Measurements from ENCODE around the gene NR2F2.

NR2F2 gene

GRCh38 chr15:96333131-96334016 lies 2.9 kb downstream of the NR2F2 start:
- no peak for DNase-seq

- no peak for DNase-seq
Observed at GRCh38 chr15:96334017-96334704, 3.7 kb downstream of the NR2F2 start.

DNA sequence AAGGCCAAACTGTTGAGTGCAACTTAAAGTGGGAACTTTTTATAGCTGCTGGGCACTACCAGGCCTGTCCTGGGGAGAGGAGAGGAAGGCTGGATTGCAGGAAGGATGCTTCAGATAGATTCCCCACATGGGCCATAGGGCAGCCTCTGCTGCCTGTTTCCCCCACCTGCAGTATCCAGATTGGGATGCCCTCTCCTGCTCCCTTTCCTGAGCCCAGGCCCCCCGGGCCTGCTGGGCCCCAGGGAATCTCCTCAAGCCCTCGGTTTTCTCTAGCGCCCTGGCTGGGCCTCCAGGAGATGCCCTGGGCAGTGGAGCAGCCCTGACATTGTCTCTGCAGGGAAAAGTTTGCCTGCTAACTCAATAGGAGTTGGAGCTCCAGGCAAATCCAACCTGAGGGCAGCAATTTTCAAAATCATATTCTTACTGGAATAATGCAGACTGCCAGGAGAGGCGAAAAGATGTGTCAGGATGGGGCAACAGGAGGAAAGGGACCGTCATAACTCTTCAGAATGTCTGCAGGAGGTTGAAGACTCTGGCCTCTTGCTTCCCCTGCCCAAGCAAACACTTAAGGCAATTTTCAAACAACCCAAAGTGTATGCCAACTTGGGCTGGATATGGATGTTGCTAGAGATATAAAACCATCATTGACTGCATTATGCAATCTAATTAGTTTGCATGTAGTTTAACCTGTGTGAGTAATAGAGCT lies 4.4 kb downstream of the NR2F2 start:
- no peak for DNase-seq

DNA sequence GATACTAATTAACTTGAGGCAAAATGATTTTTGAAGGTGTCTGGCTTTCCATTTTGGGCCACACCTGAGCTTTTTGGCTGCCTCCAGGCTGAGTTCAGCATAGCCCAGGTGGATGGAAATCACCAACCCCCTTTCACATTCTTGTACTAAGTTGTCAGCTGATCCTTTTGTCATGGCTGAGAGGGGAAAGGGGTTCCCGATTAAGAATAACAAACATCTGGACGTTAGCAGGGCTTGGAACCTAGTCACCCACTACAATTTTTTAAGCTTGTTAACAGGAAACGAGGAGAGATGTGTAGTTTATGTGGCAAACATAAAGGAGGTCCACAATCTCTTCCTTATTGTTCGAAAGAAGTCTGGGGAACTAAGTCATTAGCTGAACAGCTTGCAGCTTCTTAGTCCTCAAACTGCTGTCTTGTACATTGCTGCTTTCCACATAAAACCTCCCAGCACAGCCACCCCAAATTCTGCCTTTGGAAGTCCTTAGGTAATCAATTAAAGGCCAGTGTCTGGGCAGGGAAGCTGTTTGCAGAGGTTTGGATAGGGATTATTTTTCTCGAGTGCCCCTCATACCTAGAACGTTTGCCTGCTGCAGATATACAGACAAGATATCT lies 5.0 kb downstream of the NR2F2 start:
- no peak for DNase-seq

DNA sequence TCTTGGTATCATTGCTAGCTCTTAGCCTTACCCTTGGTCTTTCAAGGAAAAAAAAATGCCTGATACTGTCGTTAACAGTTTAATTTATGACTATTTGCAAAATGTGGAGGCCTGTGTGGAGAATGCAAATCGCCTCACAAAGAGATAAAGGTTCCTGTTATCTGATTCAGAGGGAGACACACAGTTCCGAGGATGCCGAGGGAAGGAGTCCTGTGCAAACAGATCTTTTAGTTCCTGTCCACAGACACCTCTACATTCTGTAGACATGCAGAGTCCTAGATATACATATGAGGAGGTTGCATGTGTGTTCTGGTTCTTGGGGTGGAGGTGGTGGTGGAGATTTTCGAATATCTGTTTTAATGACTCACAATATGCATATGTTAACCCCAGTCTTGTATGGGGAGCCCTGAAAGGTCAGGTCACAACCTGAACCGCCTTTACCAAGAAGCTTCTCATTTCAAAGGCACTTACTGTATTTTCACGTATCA lies 5.7 kb downstream of the NR2F2 start:
- no peak for DNase-seq

DNA sequence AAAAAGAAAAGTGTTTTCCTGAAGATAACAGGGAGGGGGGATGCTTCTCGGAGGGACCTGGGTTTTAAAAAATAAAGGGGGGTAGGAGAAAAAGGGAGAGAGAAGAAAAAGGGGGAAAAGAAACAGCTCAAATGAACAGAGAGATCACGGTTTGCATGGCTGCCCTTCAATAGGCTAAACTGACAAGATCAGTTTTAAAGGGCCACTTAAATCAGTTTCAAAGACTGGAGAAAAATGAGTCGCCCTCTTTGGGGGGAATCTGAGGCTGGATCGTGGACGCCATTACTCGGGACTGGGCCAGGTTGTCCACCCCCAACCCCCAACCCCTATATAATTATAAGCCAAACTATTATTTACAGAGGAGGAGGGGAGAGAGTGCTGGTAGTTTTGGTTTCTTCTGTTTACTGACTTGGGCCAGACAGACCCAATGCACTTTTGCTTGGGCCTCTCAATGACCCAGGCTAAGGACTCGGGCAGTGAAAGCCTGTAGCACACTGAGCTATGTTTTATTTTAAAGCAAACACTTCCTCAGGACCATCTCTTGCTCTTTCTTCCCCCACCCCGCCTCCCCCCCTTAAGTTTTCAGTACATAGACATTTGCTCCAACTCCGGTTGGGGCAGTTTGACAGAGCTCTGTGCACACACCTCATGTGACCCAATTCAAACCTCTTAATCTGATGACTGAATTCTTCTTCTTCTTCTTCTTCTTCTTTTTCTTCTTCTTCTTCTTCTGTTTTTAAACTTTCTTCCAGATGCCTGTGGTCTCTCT lies 6.3 kb downstream of the NR2F2 start:
- no peak for DNase-seq

DNA sequence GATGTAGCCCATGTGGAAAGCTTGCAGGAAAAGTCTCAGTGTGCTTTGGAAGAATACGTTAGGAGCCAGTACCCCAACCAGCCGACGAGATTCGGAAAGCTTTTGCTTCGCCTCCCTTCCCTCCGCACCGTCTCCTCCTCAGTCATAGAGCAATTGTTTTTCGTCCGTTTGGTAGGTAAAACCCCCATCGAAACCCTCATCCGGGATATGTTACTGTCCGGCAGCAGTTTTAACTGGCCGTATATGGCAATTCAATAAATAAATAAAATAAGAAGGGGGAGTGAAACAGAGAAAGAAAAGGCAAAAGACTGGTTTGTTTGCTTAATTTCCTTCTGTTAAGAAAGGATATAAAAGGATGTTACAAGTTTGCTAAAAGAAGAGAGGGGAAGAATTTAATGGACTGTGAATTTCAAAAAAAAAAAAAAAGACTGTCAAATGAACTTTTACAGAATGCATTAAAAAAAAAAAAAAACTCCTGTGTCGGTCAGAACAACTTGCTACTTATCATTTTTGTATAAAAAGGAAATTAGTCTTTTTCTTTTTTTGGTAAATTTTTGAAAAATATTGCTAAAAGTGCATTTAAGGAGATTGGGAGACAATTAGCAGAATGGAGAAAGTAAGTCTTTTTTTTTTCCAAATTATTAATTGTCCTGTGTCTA lies 7.0 kb downstream of the NR2F2 start:
- DNase-seq = no peak

DNA sequence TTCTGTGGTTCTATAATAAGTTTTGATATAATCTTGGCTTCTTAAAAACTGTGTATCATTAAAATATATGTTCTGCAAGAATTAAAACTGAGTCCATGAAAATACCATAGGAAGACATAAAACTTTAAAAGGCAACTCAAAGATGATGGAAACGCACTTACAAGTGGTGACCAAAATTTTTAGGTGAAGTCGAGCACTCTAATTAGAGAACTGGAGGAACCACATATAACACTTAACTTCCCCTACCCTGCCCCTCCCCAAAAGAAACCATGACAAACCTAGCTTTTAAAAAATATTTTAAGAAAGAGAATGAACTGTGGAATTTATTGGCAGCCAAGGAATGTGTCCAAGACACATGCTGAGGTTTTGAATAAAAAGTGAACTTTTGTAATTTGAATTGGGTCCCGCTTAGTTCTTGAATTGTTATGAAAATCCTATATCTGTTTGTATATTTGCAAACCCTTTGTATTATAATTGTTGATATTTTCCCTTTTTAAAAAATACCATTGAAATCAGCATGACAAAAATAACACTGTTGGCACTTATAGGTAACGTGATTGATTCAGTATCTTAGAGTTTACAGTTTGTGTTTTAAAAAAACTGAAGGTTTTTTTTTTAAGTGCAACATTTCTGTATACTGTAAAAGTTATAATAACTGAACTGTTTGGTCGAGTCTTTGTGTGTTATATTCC lies 7.7 kb downstream of the NR2F2 start:
- DNase-seq = no peak

DNA sequence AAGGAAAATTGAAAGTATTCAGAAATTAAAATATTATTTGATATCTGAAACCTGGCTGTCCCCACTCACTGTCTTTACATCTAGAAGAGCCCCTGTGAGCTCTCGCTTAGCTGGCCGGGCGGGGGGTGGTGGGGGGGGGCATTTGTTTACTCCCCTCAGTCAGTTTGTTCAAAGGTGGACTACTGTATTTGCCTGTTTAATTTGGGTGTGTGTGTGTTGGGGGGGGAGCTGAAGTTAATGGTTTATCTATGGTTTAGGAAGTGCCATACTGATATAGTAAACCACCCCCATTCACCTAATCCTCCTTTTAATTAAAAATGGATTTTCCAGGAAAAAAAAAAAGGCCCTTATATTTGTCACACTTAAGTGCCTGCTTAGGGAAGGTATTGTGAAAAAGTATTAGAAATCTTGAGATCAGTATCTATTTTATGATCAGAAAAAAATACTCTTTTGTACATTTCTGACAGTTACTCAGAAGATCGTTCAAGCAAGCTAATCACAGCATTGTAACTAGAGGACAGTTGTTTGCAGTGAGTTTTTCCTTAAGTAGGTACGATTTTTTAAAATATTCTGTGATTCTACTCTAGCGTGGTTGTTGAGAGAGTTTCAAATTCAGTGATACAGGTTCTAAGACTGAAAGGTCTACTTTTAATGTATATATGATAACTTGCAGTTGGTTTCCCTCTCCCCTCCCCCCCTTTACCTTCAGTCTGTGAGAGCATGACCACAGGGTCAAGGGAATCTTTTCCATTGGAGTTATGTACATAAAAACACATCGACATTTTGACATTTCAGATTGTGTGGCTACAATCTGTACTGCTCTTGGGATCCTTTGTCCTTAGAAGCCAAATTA lies 8.5 kb downstream of the NR2F2 start:
- no peak for DNase-seq

DNA sequence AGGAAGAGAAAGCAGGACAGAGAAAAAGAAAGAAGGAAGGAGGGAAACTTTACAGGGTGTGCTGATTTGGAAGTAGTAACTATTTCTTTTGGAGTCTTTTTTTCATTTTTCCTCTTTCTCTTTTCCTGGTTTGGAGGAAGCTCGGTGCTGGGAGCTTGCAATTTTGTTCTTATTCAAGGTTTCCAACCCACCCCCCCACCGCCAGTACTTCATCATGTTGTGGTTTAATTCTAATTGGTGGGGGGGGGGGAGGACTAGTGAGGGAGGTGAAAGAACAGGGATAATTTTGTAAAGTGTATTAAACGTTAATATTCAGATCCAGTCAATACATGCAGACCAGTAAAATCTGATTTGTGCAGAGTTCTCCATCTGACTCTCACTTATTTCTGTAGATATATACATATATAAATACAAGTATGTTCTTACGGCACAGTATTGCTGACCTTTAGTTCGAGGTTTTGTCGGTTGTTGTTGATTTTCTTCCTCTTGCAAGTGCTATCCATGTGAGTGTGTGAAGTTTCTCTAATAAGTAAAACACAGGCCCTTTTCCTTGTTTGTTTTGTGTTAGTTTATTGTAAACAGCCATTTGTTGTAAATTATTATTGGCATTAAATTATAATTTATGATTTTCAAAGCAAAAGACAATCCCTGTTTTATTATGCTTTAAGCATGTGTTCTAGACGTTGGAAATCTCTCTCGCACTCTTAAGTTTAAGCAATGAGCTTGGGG lies 9.3 kb downstream of the NR2F2 start:
- no peak for DNase-seq

- no peak for DNase-seq
Observed at GRCh38 chr15:96340348-96340597, 9.8 kb downstream of the NR2F2 start.

- DNase-seq = no peak
Observed at GRCh38 chr15:96340598-96341512, 10.4 kb downstream of the NR2F2 start.

DNA sequence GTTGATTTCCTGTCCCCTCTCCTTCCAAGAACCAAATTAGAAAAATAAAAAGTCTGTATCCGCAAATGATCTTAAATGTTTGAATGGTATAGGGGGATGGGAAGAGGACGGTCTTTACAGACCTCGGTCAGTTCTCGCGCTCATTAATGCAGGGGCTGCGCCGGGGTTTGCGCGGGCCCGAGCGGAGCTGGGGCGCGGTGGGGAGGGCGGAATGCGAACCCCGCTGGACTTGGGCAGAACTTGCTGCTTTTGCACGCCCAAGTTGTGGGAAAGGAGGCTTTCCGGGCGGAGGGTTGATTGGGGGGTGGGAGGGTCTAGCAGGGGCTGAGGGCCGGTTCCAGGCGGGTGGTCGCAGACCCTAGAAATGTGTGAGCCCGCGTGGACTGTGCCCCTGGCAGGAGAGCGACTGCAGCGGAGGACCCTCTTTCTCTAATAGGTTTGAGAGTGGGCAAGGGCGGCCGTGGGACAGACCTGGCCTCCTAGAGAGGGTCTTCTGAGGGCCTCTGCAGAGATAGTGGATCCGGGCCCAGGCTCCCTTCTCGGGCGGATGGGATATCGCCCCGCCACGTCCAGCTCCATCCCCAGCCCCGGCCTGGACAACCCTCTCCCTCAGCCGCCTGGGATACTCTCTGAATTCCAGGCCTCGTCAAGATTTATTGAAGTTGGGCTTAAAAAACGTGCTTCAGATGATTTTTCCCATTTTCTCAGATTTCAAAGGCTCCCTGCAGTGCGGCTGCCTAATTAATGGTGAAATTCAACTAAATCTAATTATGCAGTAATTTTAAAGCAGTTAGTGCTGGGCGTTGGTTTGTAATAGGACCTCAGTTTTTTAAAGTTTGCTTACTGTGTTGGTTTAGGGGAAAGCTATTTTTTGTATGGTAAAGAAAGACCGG lies 11.3 kb downstream of the NR2F2 start:
- DNase-seq = no peak

- DNase-seq = no peak
Observed at GRCh38 chr15:96342406-96343112, 12.1 kb downstream of the NR2F2 start.

DNA sequence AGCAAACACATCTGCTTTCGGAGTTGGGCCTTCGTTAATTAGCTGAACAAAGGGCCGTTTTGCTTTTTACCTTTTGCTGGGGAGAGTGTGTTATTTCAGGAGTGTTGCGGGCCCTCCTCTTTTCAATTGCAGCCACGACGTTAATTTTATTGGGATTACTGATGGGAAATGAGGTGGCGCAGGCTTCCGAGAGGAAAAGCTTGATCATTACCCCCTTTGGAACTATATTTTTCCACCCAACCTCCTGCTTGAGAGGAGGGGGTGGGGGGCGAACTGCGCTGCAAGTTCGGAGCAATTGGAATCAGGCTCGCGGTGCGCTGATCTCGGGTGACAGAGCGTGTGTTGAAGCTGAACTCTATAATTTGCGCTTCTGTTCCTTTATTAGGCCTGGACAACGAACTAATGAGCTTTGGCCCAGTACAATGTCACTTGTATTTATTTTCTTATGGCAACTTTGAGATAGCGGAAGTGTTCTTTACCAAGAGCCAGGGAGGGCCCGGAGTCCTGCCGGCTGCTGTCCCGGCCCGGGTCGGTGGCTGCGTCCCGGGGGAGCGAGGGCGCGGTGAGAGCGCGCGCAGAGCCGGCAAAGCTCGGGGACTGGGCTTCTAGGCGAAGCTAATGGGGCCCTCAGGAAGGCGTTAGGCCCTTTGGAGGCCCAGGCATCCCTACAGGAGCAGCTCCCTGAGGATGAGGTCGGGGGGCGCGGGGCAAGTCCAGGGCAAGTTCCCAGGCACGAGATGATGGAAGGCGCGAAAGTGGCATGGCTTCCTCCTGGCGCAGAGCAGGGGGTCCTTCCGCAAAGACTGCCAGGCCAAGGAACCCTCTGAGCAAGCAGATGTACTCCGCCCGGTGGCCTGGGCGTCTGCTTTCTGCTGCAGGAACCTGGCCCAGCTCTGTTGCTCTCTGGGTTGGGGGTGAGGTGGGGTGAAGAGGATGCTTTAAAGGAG lies 12.9 kb downstream of the NR2F2 start:
- DNase-seq = no peak

Data from activated effector memory CD4-positive, alpha-beta T cell treated with Interleukin-2 at 50 U/mL for 16 hours (primary cell).